HepG2 (cell line): ENCODE results near the gene CA12. TPM values are rescaled to one million over a fixed set of nuclear protein-coding genes. Genes with fewer than 3 reads are reported as not detected.

ENCODE experiments used
- ATAC-seq: fragments of 200-7000 bp; cut with Tn5 transposase; 3 replicates; pipeline ENCODE4 v1.9.1; 2020; ENCODE audit warnings: mild to moderate bottlenecking, moderate library complexity
- BruUV-seq: library from RNA; stranded (reverse); fragments of 400-500 nt; replicated peaks from 2 replicates; lab custom pipeline; 2021; lab: Mats Ljungman, UMichigan
- CTCF ChIA-PET: fragments of 300-600 bp; formaldehyde crosslinking; extraction: SDS; loops from one replicate; lab custom pipeline; 2021; ENCODE audit warnings: low total read pairs, inconsistent platforms, low intra/inter-chr PET ratio; lab: Yijun Ruan, JAX
- POLR2A ChIA-PET: fragments of 350-600 bp; sonication (Branson Sonifier 250); formaldehyde crosslinking; loops from one replicate; lab custom pipeline; 2020; ENCODE audit warnings: antibody characterized with exemption, inconsistent platforms; lab: Yijun Ruan, JAX
- DNase-seq: peaks from one replicate; pipeline ENCODE4 v3.0.0-alpha.2; 2015; ENCODE audit warnings: low spot score
- FAIRE-seq: peaks from 3 replicates; lab custom pipeline; 2011; peaks lifted over from hg19 to GRCh38; lab: Jason Lieb, UNC
- H2AFZ ChIP-seq: one replicate; pipeline ENCODE4 v1.6.1; 2011; ENCODE audit warnings: low read length, inconsistent platforms
- H3K27ac ChIP-seq: fragments of 300-600 bp; 3 replicates; pipeline ENCODE4 v1.8.0; 2011; ENCODE audit warnings: mixed run types, mild to moderate bottlenecking, mixed read lengths, low read length, inconsistent platforms; ENCODE audit not compliant: insufficient read depth; ENCODE audit errors: extremely low read length
- H3K27me3 ChIP-seq, 2 experiments: fragments of 200-600 bp in 1 of 2; 2 replicates in 1 of 2; 3 replicates in 1 of 2; pipeline versions ENCODE4 v1.6.0 to v1.8.0; 2011; ENCODE audit warnings: low read length in 2 of 2, mild to moderate bottlenecking in 2 of 2, moderate library complexity in 2 of 2, inconsistent platforms in 1 of 2; ENCODE audit not compliant: insufficient read depth in 2 of 2, control insufficient read depth in 1 of 2
- H3K36me3 ChIP-seq, 2 experiments: fragments of 200-600 bp in 1 of 2; replicated peaks in 1 of 2; 2 replicates in 1 of 2; 3 replicates in 1 of 2; pipeline versions ENCODE4 v1.5.1 to v1.8.0; 2011; ENCODE audit warnings: low read length in 2 of 2, inconsistent platforms in 1 of 2; ENCODE audit not compliant: insufficient read depth in 2 of 2, control insufficient read depth in 1 of 2
- H3K4me1 ChIP-seq: 2 replicates; pipeline ENCODE4 v1.5.1; 2012; ENCODE audit warnings: low read length, inconsistent platforms; ENCODE audit not compliant: insufficient read depth
- H3K4me2 ChIP-seq: 2 replicates; pipeline ENCODE4 v1.6.0; 2011; ENCODE audit warnings: low read depth, low read length, inconsistent platforms
- H3K4me3 ChIP-seq, 3 experiments: fragments of 200-600 bp in 1 of 3; sonication (generic), shearing (Covaris generic) in 1 of 3; replicated peaks in 1 of 3; 2 replicates each; pipeline ENCODE4 v1.5.1; 2011 to 2016; ENCODE audit warnings: low read length in 3 of 3, inconsistent platforms in 2 of 3, low read depth in 2 of 3, mild to moderate bottlenecking in 2 of 3, control low read depth in 1 of 3, mixed read lengths in 1 of 3; ENCODE audit not compliant: insufficient read depth in 1 of 3
- H3K79me2 ChIP-seq: one replicate; pipeline ENCODE4 v1.6.1; 2011; ENCODE audit warnings: low read length, inconsistent platforms; ENCODE audit not compliant: insufficient read depth
- H3K9ac ChIP-seq: 2 replicates; pipeline ENCODE4 v1.6.0; 2011; ENCODE audit warnings: mild to moderate bottlenecking, low read depth, low read length, inconsistent platforms; ENCODE audit not compliant: insufficient read depth
- H3K9me3 ChIP-seq: 2 replicates; pipeline ENCODE4 v1.5.1; 2012; ENCODE audit warnings: mild to moderate bottlenecking, low read length
- H4K20me1 ChIP-seq: 2 replicates; pipeline ENCODE4 v1.6.0; 2011; ENCODE audit warnings: inconsistent platforms, mild to moderate bottlenecking, low read length, moderate library complexity; ENCODE audit not compliant: insufficient read depth
- CREB1 ChIP-seq, 2 experiments: fragments of 450-650 bp in 1 of 2; IDR thresholded peaks; 2 replicates each; pipeline ENCODE4 v1.6.1; 2016 to 2017; ENCODE audit warnings: control low read depth in 1 of 2, mild to moderate bottlenecking in 1 of 2, missing compliant biosample characterization in 1 of 2, missing genetic modification characterization in 1 of 2
- GABPA ChIP-seq, 2 experiments: IDR thresholded peaks; 2 replicates each; pipeline ENCODE4 v1.6.1; 2011 to 2016; ENCODE audit warnings: low read depth in 2 of 2, low read length in 1 of 2, missing biosample characterization in 1 of 2, missing genetic modification characterization in 1 of 2
- HDAC2 ChIP-seq: sonication (generic); formaldehyde crosslinking; IDR thresholded peaks from 2 replicates; pipeline ENCODE4 v1.4.0; 2020; ENCODE audit warnings: missing genetic modification reagents
- HIVEP1 ChIP-seq: sonication (generic); formaldehyde crosslinking; IDR thresholded peaks from 2 replicates; pipeline ENCODE4 v1.4.0; 2020; ENCODE audit warnings: mild to moderate bottlenecking, missing genetic modification reagents
- MEIS2 ChIP-seq: sonication (generic); formaldehyde crosslinking; IDR thresholded peaks from 2 replicates; pipeline ENCODE4 v1.9.0; 2021; ENCODE audit warnings: mild to moderate bottlenecking, missing genetic modification reagents
- MZF1 ChIP-seq: sonication (generic); formaldehyde crosslinking; IDR thresholded peaks from 2 replicates; pipeline ENCODE4 v1.8.1; 2023; ENCODE audit warnings: mild to moderate bottlenecking, missing genetic modification reagents, borderline replicate concordance
- NBN ChIP-seq: fragments of 450-650 bp; conservative IDR thresholded peaks from 2 replicates; pipeline ENCODE4 v1.6.1; 2017
- ZNF446 ChIP-seq: sonication (generic); formaldehyde crosslinking; IDR thresholded peaks from 2 replicates; pipeline ENCODE4 v1.5.0; 2020; ENCODE audit warnings: mild to moderate bottlenecking, missing genetic modification reagents
- WGBS: methylation state at CpG from one replicate; pipeline ENCODE4 v1.1.6; 2017; ENCODE audit warnings: low lambda C conversion rate; 5-methylcytosine and 5-hydroxymethylcytosine counted together
- in situ Hi-C: cut with HindIII; loops from 2 replicates; pipeline ENCODE4 v1.10.0; 2017; ENCODE audit warnings: low pct_unique_long_range_greater_than_20kb; ENCODE audit not compliant: extremely low pct_ligation_motif_present
- intact Hi-C: fragments of 100-400 bp; cut with micrococcal nuclease; formaldehyde crosslinking; loops from one replicate; pipeline ENCODE4 v1.10.0; 2022; ENCODE audit not compliant: unreplicated experiment
- polyA plus RNA-seq, 8 experiments: library from polyadenylated mRNA; depleted of rRNA in 3 of 8; stranded (reverse) in 7 of 8; unstranded in 1 of 8; fragments of >200 nt; fragmentation: Illumina TruSeq in 4 of 8; extraction: Trizol in 4 of 8; gene quantifications; 2 replicates each; pipeline versions ENCODE4 v1.2.1 to v1.2.3, GENCODE V29; 2011 to 2016; ENCODE audit warnings: low read depth in 4 of 8, missing spikeins in 1 of 8, mixed read lengths in 1 of 8; ENCODE audit not compliant: insufficient read depth in 1 of 8
- total RNA-seq, 5 experiments: library from RNA; depleted of rRNA; stranded (reverse); fragments of >200 nt; fragmentation: Illumina TruSeq; extraction: Trizol; gene quantifications; 2 replicates each; pipeline ENCODE4 v1.2.3, GENCODE V29; 2016; ENCODE audit warnings: low read depth in 1 of 5
- TF ChIP-seq, protein P1 (sequence below): sonication (generic); formaldehyde crosslinking; IDR thresholded peaks from 2 replicates; pipeline ENCODE4 v1.8.1; 2022; ENCODE audit warnings: low read depth, mild to moderate bottlenecking, missing genetic modification reagents
- TF ChIP-seq, protein P2 (sequence below): sonication (generic); formaldehyde crosslinking; conservative IDR thresholded peaks from 2 replicates; pipeline ENCODE4 v1.5.0; 2020; ENCODE audit warnings: missing genetic modification reagents

Gene CA12
- total and polyA plus RNA-seq, 2 of the 13 experiments (the other 11 are each of a cell fraction or from before 2014, with no cell fraction given) = 0.07 to 0.20 TPM

DNA sequence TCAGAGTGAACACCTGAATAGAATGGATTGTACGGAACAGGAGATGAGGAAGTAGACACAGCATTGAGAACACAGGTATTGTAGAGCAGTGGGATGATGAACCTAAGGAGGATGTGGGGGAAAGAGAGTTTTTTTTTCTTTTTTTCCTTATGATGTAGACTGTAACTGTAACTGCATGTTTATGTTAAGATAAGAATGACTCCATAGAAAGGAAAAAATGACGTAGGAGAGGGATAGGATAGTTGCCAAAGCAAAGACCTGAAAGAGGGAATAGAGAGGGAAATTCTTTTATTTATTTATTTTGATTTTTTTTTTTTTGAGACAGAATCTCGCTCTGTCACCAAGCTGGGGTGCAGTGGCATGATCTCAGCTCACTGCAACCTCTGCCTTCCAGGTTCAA lies 71.0 kb downstream of the CA12 start:
- no TSS peak for BruUV-seq
- POLR2A ChIA-PET = no interaction called here
- no peak overlapping the region for H2AFZ ChIP-seq

DNA sequence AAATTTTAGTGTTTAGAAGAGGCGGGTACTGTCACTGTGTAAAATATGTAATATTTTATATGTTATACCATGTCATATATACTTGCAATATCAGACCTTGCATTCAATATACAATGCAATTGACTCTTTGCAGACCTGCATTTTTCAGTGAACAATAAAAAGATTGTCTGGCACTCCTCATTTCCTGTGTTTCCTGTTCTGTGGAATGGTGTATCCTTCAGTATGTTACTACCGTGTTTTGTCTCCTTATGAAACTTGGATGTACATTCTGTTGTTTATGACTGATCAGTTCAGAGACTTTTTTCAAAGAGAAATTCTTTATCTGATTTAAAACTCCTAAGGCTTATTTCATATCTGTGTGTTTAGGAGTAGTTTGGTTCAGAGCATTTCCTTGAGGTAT lies 72.7 kb downstream of the CA12 start:
- no peak overlapping the region for H3K4me2 ChIP-seq
- no peak overlapping the region for H3K9ac ChIP-seq
- intact Hi-C loops = no loop called here
- TF ChIP-seq MZF1 (CRISPR knock-in tag) (no peak), GABPA (IDR thresholded peaks at IDR 0.05; ENCODE audit: low read depth, low read length) (no peak), GABPA (CRISPR knock-in tag; IDR thresholded peaks at IDR 0.05; ENCODE audit: low read depth) (no peak), HIVEP1 (CRISPR knock-in tag) (no peak), HDAC2 (CRISPR knock-in tag) (no peak), ZNF446 (CRISPR knock-in tag) (no peak), NBN (no peak), MEIS2 (no peak)
- TF ChIP-seq, protein P1, sequence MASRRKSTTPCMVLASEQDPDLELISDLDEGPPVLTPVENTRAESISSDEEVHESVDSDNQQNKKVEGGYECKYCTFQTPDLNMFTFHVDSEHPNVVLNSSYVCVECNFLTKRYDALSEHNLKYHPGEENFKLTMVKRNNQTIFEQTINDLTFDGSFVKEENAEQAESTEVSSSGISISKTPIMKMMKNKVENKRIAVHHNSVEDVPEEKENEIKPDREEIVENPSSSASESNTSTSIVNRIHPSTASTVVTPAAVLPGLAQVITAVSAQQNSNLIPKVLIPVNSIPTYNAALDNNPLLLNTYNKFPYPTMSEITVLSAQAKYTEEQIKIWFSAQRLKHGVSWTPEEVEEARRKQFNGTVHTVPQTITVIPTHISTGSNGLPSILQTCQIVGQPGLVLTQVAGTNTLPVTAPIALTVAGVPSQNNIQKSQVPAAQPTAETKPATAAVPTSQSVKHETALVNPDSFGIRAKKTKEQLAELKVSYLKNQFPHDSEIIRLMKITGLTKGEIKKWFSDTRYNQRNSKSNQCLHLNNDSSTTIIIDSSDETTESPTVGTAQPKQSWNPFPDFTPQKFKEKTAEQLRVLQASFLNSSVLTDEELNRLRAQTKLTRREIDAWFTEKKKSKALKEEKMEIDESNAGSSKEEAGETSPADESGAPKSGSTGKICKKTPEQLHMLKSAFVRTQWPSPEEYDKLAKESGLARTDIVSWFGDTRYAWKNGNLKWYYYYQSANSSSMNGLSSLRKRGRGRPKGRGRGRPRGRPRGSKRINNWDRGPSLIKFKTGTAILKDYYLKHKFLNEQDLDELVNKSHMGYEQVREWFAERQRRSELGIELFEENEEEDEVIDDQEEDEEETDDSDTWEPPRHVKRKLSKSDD (CRISPR knock-in tag) = no peak
- WGBS = 43% methylated on average over 2 of the region's 2 CpGs
- no peak for FAIRE-seq
- H2AFZ ChIP-seq = no peak overlapping the region
- DNase-seq = no peak
- no peak overlapping the region for H3K4me3 ChIP-seq
- ChIA-PET POLR2A (no interaction called here), CTCF (no interaction called here)
- no peaks in the 10 kb centered on the region for H3K9me3 ChIP-seq
- in situ Hi-C loops = no loop called here
- BruUV-seq = no TSS peak
- no peaks in the 10 kb centered on the region for H3K79me2 ChIP-seq
- no peak overlapping the region for H3K27ac ChIP-seq
- no peaks in the 10 kb centered on the region for H3K4me1 ChIP-seq
- ATAC-seq = no peak
- no peaks in the 10 kb centered on the region for H4K20me1 ChIP-seq
- H3K27me3 ChIP-seq = peaks cover 1 to 5% of the 10 kb centered on the region in 2 experiments; a peak in 1 of 5 replicates
- H3K36me3 ChIP-seq = no peaks in the 10 kb centered on the region

More for the DNA sequence above, 71.0 kb downstream of the CA12 start:
- Histone ChIP-seq H3K36me3 (no peaks in the 10 kb centered on the region), H3K9me3 (no peaks in the 10 kb centered on the region), H4K20me1 (no peaks in the 10 kb centered on the region), H3K4me1 (no peaks in the 10 kb centered on the region), H3K4me3 (no peak overlapping the region), H3K27me3 (peaks cover 1 to 12% of the 10 kb centered on the region in 2 experiments; a peak in 2 of 5 replicates), H3K4me2 (no peak overlapping the region), H3K79me2 (no peaks in the 10 kb centered on the region), H3K9ac (no peak overlapping the region), H3K27ac (no peak overlapping the region)
- WGBS = 11% methylated on average over 3 of the region's 3 CpGs
- TF ChIP-seq, protein P2, sequence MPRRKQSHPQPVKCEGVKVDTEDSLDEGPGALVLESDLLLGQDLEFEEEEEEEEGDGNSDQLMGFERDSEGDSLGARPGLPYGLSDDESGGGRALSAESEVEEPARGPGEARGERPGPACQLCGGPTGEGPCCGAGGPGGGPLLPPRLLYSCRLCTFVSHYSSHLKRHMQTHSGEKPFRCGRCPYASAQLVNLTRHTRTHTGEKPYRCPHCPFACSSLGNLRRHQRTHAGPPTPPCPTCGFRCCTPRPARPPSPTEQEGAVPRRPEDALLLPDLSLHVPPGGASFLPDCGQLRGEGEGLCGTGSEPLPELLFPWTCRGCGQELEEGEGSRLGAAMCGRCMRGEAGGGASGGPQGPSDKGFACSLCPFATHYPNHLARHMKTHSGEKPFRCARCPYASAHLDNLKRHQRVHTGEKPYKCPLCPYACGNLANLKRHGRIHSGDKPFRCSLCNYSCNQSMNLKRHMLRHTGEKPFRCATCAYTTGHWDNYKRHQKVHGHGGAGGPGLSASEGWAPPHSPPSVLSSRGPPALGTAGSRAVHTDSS (CRISPR knock-in tag) = no peak
- TF ChIP-seq CREB1 (IDR thresholded peaks at IDR 0.05) (0 out of 2 replicates have a peak, but pooled peaks have one; percentile 20), CREB1 (CRISPR knock-in tag; IDR thresholded peaks at IDR 0.05) (no peak)
- DNase-seq (no peak), FAIRE-seq (no peak), ATAC-seq (no peak)
- intact Hi-C loops = no loop called here
- in situ Hi-C loops = no loop called here
- CTCF ChIA-PET = no interaction called here
